GM18499 (cell line): Measurements from ENCODE around the gene ADAMTS2.

Source experiments
- ATAC-seq: cut with Tn5 transposase; IDR thresholded peaks from one replicate; pipeline ENCODE4 v1.9.1; 2021; ENCODE audit warnings: moderate number of reproducible peaks; ENCODE audit not compliant: insufficient read depth, unreplicated experiment

The ADAMTS2 gene

GRCh38 chr5:179169836-179170235 is 175.4 kb downstream of the ADAMTS2 start:
- ATAC-seq = no peak

- ATAC-seq = no peak
These were observed 176.6 kb downstream of the ADAMTS2 start for GRCh38 chr5:179168664-179169063.

- no peak for ATAC-seq
These were observed 177.3 kb downstream of the ADAMTS2 start for GRCh38 chr5:179167871-179168451.

GRCh38 chr5:179166886-179167841 is 178.1 kb downstream of the ADAMTS2 start:
- ATAC-seq = no peak

- ATAC-seq = no peak
These were observed 178.9 kb downstream of the ADAMTS2 start for GRCh38 chr5:179166171-179166885.

GRCh38 chr5:179165421-179166170 is 179.7 kb downstream of the ADAMTS2 start:
- no peak for ATAC-seq

GRCh38 chr5:179164331-179165311 is 180.6 kb downstream of the ADAMTS2 start:
- no peak for ATAC-seq

GRCh38 chr5:179163236-179164155 is 181.8 kb downstream of the ADAMTS2 start:
- ATAC-seq = no peak

GRCh38 chr5:179162351-179163235 is 182.7 kb downstream of the ADAMTS2 start:
- ATAC-seq = no peak

GRCh38 chr5:179161901-179162300 is 183.4 kb downstream of the ADAMTS2 start:
- ATAC-seq = no peak

- ATAC-seq = no peak
These were observed 184.7 kb downstream of the ADAMTS2 start for GRCh38 chr5:179160584-179160983.

- ATAC-seq = no peak
These were observed 186.7 kb downstream of the ADAMTS2 start for GRCh38 chr5:179158556-179158955.

GRCh38 chr5:179154991-179155955 is 190.0 kb downstream of the ADAMTS2 start:
- no peak for ATAC-seq

GRCh38 chr5:179154346-179154990 is 190.8 kb downstream of the ADAMTS2 start:
- ATAC-seq = no peak

- ATAC-seq = no peak
These were observed 191.3 kb downstream of the ADAMTS2 start for GRCh38 chr5:179153921-179154345.
